GM18870 (cell line): Measurements from ENCODE around the gene MEIS1.

Experiments used
- ATAC-seq: cut with Tn5 transposase; IDR thresholded peaks from one replicate; pipeline ENCODE4 v1.9.1; 2021; ENCODE audit warnings: moderate library complexity; ENCODE audit not compliant: unreplicated experiment

MEIS1 gene

GRCh38 chr2:66506265-66506664 lies 71.3 kb downstream of the MEIS1 start:
- no peak for ATAC-seq

GRCh38 chr2:66507673-66508201 lies 72.8 kb downstream of the MEIS1 start:
- no peak for ATAC-seq

- ATAC-seq: no peak
Measured at GRCh38 chr2:66508484-66509071, 73.7 kb downstream of the MEIS1 start.

GRCh38 chr2:66509326-66509811 lies 74.4 kb downstream of the MEIS1 start:
- no peak for ATAC-seq

GRCh38 chr2:66512626-66513025 lies 77.7 kb downstream of the MEIS1 start:
- ATAC-seq: no peak

GRCh38 chr2:66515743-66516142 lies 80.8 kb downstream of the MEIS1 start:
- ATAC-seq: no peak

- no peak for ATAC-seq
Measured at GRCh38 chr2:66516499-66516898, 81.6 kb downstream of the MEIS1 start.

- no peak for ATAC-seq
Measured at GRCh38 chr2:66517772-66518171, 82.8 kb downstream of the MEIS1 start.

GRCh38 chr2:66519264-66519843 lies 84.4 kb downstream of the MEIS1 start:
- no peak for ATAC-seq

- ATAC-seq: no peak
Measured at GRCh38 chr2:66521291-66521922, 86.5 kb downstream of the MEIS1 start.

- no peak for ATAC-seq
Measured at GRCh38 chr2:66522611-66523376, 87.9 kb downstream of the MEIS1 start.

GRCh38 chr2:66523377-66523969 lies 88.5 kb downstream of the MEIS1 start:
- ATAC-seq: no peak

- no peak for ATAC-seq
Measured at GRCh38 chr2:66523990-66524389, 89.1 kb downstream of the MEIS1 start.

- no peak for ATAC-seq
Measured at GRCh38 chr2:66525606-66526005, 90.7 kb downstream of the MEIS1 start.

- ATAC-seq: no peak
Measured at GRCh38 chr2:66526180-66526579, 91.3 kb downstream of the MEIS1 start.

GRCh38 chr2:66528974-66529724 lies 94.2 kb downstream of the MEIS1 start:
- ATAC-seq: no peak

- no peak for ATAC-seq
Measured at GRCh38 chr2:66530651-66531050, 95.7 kb downstream of the MEIS1 start.

GRCh38 chr2:66531155-66531554 lies 96.2 kb downstream of the MEIS1 start:
- ATAC-seq: no peak

GRCh38 chr2:66531567-66531966 lies 96.6 kb downstream of the MEIS1 start:
- no peak for ATAC-seq
